Measurements from ENCODE around the gene KATNAL2. TPM values are rescaled to one million over a fixed set of nuclear protein-coding genes. Genes with fewer than 3 reads are reported as not detected.
"Not testable (repeated sequence)": the region's sequence is repeated elsewhere in the genome, so short reads cannot be mapped to it uniquely, and the experiment has no call there.

The KATNAL2 gene
- total and polyA plus RNA-seq, 9 donors, result 0.78 to 5.1 (median 2.8) TPM

GRCh38 chr18:47025557-47026174 is 108.3 kb downstream of the KATNAL2 start:
- H3K9me3 ChIP-seq; H3K27ac ChIP-seq; H3K4me1 ChIP-seq (ENCODE audit: insufficient read depth); intact Hi-C loops (cut with DNase I); H3K27me3 ChIP-seq; DNase-seq; H3K4me3 ChIP-seq; H3K36me3 ChIP-seq: not testable (repeated sequence)
- WGBS, 3 donors, result 82 to 94% (median 86%) methylated on average over 6 to 11 of the region's 17 CpGs

DNA sequence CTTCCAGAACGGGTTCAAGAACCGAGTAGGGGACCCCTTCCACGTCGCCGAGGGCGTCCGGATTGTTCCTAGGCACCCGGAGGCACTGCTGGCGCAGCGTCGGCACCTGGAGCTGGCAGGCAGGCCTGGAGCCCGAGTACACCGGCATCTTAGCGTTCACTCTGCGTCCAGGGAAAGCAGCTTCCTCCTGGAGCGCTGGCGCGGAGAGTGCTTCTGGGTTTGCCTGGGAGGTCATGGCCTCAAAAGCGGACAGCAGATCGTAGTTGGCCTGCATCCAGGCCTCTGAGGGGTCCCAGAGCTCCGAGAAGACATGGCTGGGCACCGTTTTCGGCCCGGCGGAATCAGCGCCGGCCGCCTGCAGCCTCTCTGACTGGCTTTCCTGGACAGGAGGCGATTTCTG is 111.3 kb downstream of the KATNAL2 start:
- H3K36me3 ChIP-seq; H3K4me3 ChIP-seq; H3K4me1 ChIP-seq (ENCODE audit: insufficient read depth); intact Hi-C loops (cut with DNase I); H3K9me3 ChIP-seq; H3K27ac ChIP-seq; H3K27me3 ChIP-seq: not testable (repeated sequence)
- WGBS, 3 donors, result 91 to 98% methylated on average over 7 to 10 of the region's 29 CpGs; no CpG with 5 or more reads in 1 of the 3 donors
- peak in 1 of 5 donors; percentile 27 for DNase-seq

DNA sequence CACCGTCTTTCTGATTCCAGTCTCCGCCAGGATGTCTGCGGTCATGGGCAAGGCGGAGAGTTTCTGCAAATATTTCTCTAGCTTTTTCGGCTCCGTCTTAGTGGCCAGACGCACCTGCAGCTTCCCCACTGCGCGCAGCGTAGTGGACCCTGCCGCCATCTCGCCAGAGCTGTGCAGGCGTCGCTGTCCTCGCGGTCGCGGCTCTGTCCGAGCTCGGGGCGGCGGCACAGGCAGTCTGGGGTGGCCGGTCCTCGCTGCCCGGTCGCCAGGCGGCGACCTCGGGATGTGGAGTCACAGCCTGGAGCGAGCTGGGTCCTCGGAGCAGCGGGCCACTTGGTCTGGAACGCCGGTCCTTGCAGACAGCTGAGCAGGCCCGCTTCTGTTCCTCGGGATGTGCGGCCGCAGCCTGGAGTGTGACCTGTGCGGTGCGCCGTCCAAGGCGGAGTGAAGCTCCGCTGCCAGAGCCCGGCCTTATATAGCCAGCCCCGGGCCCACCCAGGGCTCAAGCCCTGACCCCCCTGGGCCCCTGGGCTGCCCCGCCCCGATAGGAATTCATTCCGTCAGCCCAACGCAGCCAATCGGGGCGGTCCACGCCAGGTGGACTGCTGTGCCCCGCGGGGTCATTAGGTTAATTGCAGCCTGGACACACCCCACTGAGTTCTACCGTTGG is 112.4 kb downstream of the KATNAL2 start:
- H3K27me3 ChIP-seq; H3K4me1 ChIP-seq (ENCODE audit: insufficient read depth); H3K9me3 ChIP-seq; DNase-seq; H3K27ac ChIP-seq; H3K4me3 ChIP-seq; H3K36me3 ChIP-seq; intact Hi-C loops (cut with DNase I): not testable (repeated sequence)
- no CpG with 5 or more reads among the region's 55 CpGs for WGBS, 3 donors

GRCh38 chr18:47030887-47031286 is 113.5 kb downstream of the KATNAL2 start:
- WGBS, 3 donors, result 87 to 94% (median 91%) methylated on average over 5 to 6 of the region's 12 CpGs
- H3K4me1 ChIP-seq (ENCODE audit: insufficient read depth); H3K27me3 ChIP-seq; H3K9me3 ChIP-seq; H3K4me3 ChIP-seq; H3K27ac ChIP-seq; intact Hi-C loops (cut with DNase I); H3K36me3 ChIP-seq; DNase-seq: not testable (repeated sequence)

DNA sequence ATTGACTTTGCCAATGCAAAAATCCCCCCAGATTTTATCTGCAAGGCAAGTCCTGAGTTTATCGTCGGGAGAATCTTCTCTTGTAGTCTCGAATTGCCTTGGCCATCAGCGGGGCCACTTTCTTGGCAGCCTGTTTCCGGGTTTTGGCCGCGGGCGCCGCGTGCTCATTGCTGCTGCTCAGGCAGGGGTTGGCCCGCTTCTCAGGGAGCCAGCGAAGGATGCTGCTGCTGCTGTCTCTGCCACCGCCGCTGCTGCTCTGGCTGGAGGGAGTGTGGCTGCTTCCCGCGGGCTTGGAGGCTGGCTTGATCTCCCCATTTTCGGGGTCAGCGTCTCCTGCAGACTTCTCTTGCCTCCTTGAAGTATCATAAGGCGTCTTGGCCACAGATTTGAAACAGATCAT is 115.5 kb downstream of the KATNAL2 start:
- Histone ChIP-seq H3K27ac (no peak overlapping the region), H3K4me1 (ENCODE audit: insufficient read depth) (no peaks in the 10 kb centered on the region), H3K36me3 (no peaks in the 10 kb centered on the region), H3K27me3 (no peaks in the 10 kb centered on the region), H3K4me3 (no peak overlapping the region), H3K9me3 (no peaks in the 10 kb centered on the region)
- intact Hi-C loops (cut with DNase I), result no loop called here
- no peak for DNase-seq
- TF ChIP-seq, protein P1, sequence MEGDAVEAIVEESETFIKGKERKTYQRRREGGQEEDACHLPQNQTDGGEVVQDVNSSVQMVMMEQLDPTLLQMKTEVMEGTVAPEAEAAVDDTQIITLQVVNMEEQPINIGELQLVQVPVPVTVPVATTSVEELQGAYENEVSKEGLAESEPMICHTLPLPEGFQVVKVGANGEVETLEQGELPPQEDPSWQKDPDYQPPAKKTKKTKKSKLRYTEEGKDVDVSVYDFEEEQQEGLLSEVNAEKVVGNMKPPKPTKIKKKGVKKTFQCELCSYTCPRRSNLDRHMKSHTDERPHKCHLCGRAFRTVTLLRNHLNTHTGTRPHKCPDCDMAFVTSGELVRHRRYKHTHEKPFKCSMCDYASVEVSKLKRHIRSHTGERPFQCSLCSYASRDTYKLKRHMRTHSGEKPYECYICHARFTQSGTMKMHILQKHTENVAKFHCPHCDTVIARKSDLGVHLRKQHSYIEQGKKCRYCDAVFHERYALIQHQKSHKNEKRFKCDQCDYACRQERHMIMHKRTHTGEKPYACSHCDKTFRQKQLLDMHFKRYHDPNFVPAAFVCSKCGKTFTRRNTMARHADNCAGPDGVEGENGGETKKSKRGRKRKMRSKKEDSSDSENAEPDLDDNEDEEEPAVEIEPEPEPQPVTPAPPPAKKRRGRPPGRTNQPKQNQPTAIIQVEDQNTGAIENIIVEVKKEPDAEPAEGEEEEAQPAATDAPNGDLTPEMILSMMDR (IDR thresholded peaks at IDR 0.05), result no peak
- no peak for TF ChIP-seq EP300 (IDR thresholded peaks at IDR 0.05)
- TF ChIP-seq POLR2A (IDR thresholded peaks at IDR 0.05), result no peak
- WGBS, 3 donors, result 90 to 95% (median 91%) methylated on average over 19 of the region's 19 CpGs

DNA sequence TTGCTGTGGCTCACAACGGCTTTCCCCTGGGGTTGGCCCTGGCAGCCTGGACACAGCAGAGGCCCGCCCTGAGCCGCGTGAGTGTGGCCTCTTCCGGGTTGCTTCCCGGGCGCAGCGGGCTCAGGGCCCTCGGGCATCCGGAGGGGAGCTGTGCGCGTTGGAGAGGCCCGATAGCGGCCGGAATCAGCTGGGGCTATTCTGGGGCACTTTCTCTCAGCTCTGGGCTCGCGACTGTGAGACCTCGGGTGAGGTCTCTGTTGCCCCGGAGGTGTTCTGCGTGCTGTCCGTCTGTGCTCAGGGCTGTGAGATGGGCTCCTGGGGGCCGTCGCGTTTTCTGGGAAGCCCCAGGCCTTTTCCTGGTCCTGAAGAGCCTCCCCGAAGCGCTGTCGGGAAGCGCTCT is 117.2 kb downstream of the KATNAL2 start:
- H3K4me3 ChIP-seq; H3K4me1 ChIP-seq (ENCODE audit: insufficient read depth); H3K36me3 ChIP-seq; DNase-seq; H3K27me3 ChIP-seq; H3K9me3 ChIP-seq; intact Hi-C loops (cut with DNase I); H3K27ac ChIP-seq: not testable (repeated sequence)
- WGBS, 3 donors, result 92 to 98% (median 94%) methylated on average over 25 to 28 of the region's 28 CpGs

DNA sequence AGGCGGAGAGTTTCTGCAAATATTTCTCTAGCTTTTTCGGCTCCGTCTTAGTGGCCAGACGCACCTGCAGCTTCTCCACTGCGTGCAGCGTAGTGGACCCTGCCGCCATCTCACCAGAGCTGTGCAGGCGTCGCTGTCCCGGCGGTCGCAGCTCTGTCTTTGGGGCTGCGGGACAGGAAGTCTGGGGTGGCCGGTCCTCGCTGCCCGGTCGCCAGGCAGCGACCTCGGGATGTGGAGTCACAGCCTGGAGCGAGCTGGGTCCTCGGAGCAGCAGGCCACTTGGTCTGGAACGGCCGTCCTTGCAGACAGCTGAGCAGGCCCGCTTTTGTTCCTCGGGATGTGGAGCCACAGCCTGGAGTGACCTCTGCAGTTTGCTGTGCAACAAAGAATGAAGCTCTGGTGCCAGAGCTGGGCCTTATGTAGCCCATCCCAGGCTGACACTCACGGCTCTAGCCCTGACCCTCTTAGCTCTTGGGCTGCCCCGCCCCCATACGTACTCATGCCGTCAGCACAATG is 117.8 kb downstream of the KATNAL2 start, which contains the start of gene ELOA2:
TSS of gene ELOA2 (minus strand) at position 466 of the 516 bp plus-strand sequence. CDS start at position 109, 357 bp downstream.
- H3K27me3 ChIP-seq, result no peaks in the 10 kb centered on the region
- no peaks in the 10 kb centered on the region for H3K36me3 ChIP-seq
- no peaks in the 10 kb centered on the region for H3K9me3 ChIP-seq
- no peak within 1 kb of the TSS for H3K27ac ChIP-seq
- TF ChIP-seq POLR2A (IDR thresholded peaks at IDR 0.05), result no peak
- TF ChIP-seq, protein P1 (IDR thresholded peaks at IDR 0.05), result no peak
- no peaks in the 10 kb centered on the region for H3K4me1 ChIP-seq (ENCODE audit: insufficient read depth)
- 93 to 97% (median 95%) methylated on average over 28 to 29 of the region's 29 CpGs for WGBS, 3 donors
- intact Hi-C loops (cut with DNase I), result no loop called here
- DNase-seq, result no peak
- H3K4me3 ChIP-seq, result no peak within 1 kb of the TSS
